A673 (cell line): ENCODE measurements around the gene GUCD1.

Source experiments
- CTCF ChIP-seq: fragments of 300-800, 200-600 bp; sonication (generic); conservative IDR thresholded peaks from 2 replicates; pipeline ENCODE4 v1.5.1; 2017; ENCODE audit warnings: low read depth, mild to moderate bottlenecking, antibody characterized with exemption, low read length, moderate library complexity, mixed read lengths
- EZH2 ChIP-seq: fragments of 200-600 bp; sonication (generic); IDR thresholded peaks from 2 replicates; pipeline ENCODE4 v1.6.1; 2017; ENCODE audit warnings: borderline replicate concordance, low read depth, mild to moderate bottlenecking, mixed read lengths, antibody characterized with exemption, low read length; ENCODE audit not compliant: poor library complexity, severe bottlenecking

GRCh38 chr22:24518228-24518627, 36.7 kb downstream of the GUCD1 start:
- TF ChIP-seq CTCF (no peak), EZH2 (no peak)
